SJSA1 (cell line): ENCODE measurements around the gene CDH26. TPM values are rescaled to one million over a fixed set of nuclear protein-coding genes. Genes with fewer than 3 reads are reported as not detected.

Source experiments
- DNase-seq, 2 experiments: peaks; one replicate each; pipeline ENCODE4 v3.0.0-alpha.2; 2015 to 2020; ENCODE audit warnings: low spot score in 2 of 2, low read depth in 1 of 2
- H3K27ac ChIP-seq: fragments of 250-450 bp; sonication (Bioruptor Pico); 2 replicates; pipeline ENCODE4 v1.5.1; 2020; ENCODE audit warnings: mild to moderate bottlenecking, moderate library complexity
- H3K27me3 ChIP-seq: fragments of 250-450 bp; sonication (Bioruptor Pico); replicated peaks from 2 replicates; pipeline ENCODE4 v1.5.1; 2020; ENCODE audit warnings: mild to moderate bottlenecking, moderate library complexity
- H3K36me3 ChIP-seq: fragments of 250-450 bp; sonication (Bioruptor Pico); 2 replicates; pipeline ENCODE4 v1.5.1; 2020; ENCODE audit warnings: mild to moderate bottlenecking
- H3K4me1 ChIP-seq: fragments of 250-450 bp; sonication (Bioruptor Pico); replicated peaks from 2 replicates; pipeline ENCODE4 v1.6.1; 2021; ENCODE audit warnings: mild to moderate bottlenecking
- H3K4me3 ChIP-seq: fragments of 250-450 bp; sonication (Bioruptor Pico); 2 replicates; pipeline ENCODE4 v1.5.1; 2020; ENCODE audit warnings: mild to moderate bottlenecking
- H3K9me3 ChIP-seq: fragments of 250-450 bp; sonication (Bioruptor Pico); replicated peaks from 2 replicates; pipeline ENCODE4 v1.5.1; 2020; ENCODE audit warnings: mild to moderate bottlenecking
- total RNA-seq: library from RNA; depleted of rRNA; stranded (reverse); fragments of >200 nt; shearing (Covaris generic); gene quantifications from 2 replicates; pipeline ENCODE4 v1.2.3, GENCODE V29; 2014

The CDH26 gene
- total RNA-seq, 1 experiment from 2014 or later, result not detected

- Histone ChIP-seq H3K36me3 (no peaks in the 10 kb centered on the region), H3K4me3 (no peak overlapping the region), H3K9me3 (no peaks in the 10 kb centered on the region), H3K4me1 (no peaks in the 10 kb centered on the region), H3K27ac (no peak overlapping the region), H3K27me3 (no peaks in the 10 kb centered on the region)
- DNase-seq, result no peak
Observed at GRCh38 chr20:59976156-59976782, 18.0 kb downstream of the CDH26 start.

- H3K36me3 ChIP-seq, result no peaks in the 10 kb centered on the region
- DNase-seq, result no peak
- no peak overlapping the region for H3K27ac ChIP-seq
- no peak overlapping the region for H3K4me3 ChIP-seq
- no peaks in the 10 kb centered on the region for H3K4me1 ChIP-seq
- H3K9me3 ChIP-seq, result no peaks in the 10 kb centered on the region
- H3K27me3 ChIP-seq, result peaks cover 2% of the 10 kb centered on the region; the same call in 1 of the 2 replicates
Observed at GRCh38 chr20:59977086-59977485, 18.9 kb downstream of the CDH26 start.

- no peaks in the 10 kb centered on the region for H3K36me3 ChIP-seq
- no peak overlapping the region for H3K4me3 ChIP-seq
- H3K4me1 ChIP-seq, result no peaks in the 10 kb centered on the region
- no peak overlapping the region for H3K27ac ChIP-seq
- peaks cover 3% of the 10 kb centered on the region; the same call in 1 of the 2 replicates for H3K27me3 ChIP-seq
- DNase-seq, result no peak
- no peaks in the 10 kb centered on the region for H3K9me3 ChIP-seq
Observed at GRCh38 chr20:59983076-59983475, 24.9 kb downstream of the CDH26 start.

GRCh38 chr20:59984541-59984940, 26.3 kb downstream of the CDH26 start:
- Histone ChIP-seq H3K27ac (no peak overlapping the region), H3K4me1 (no peaks in the 10 kb centered on the region), H3K36me3 (no peaks in the 10 kb centered on the region), H3K4me3 (no peak overlapping the region), H3K9me3 (no peaks in the 10 kb centered on the region), H3K27me3 (peaks cover 3% of the 10 kb centered on the region; the same call in 1 of the 2 replicates)
- DNase-seq, result no peak

- H3K9me3 ChIP-seq, result no peaks in the 10 kb centered on the region
- no peaks in the 10 kb centered on the region for H3K36me3 ChIP-seq
- no peaks in the 10 kb centered on the region for H3K4me1 ChIP-seq
Observed at GRCh38 chr20:59985164-59985563, 26.9 kb downstream of the CDH26 start.

GRCh38 chr20:59985864-59986263, 27.6 kb downstream of the CDH26 start:
- Histone ChIP-seq H3K36me3 (no peaks in the 10 kb centered on the region), H3K27ac (no peak overlapping the region), H3K27me3 (peaks cover 3% of the 10 kb centered on the region; the same call in 1 of the 2 replicates), H3K4me3 (no peak overlapping the region), H3K9me3 (no peaks in the 10 kb centered on the region), H3K4me1 (no peaks in the 10 kb centered on the region)
- no peak for DNase-seq

More at GRCh38 chr20:59985164-59985563, 26.9 kb downstream of the CDH26 start:
- no peak for DNase-seq
- Histone ChIP-seq H3K27me3 (peaks cover 3% of the 10 kb centered on the region; the same call in 1 of the 2 replicates), H3K27ac (no peak overlapping the region), H3K4me3 (no peak overlapping the region)

GRCh38 chr20:59987135-59987534, 28.9 kb downstream of the CDH26 start:
- no peak for DNase-seq
- H3K4me1 ChIP-seq, result no peaks in the 10 kb centered on the region
- H3K27me3 ChIP-seq, result peaks cover 1% of the 10 kb centered on the region; the same call in 1 of the 2 replicates
- no peaks in the 10 kb centered on the region for H3K9me3 ChIP-seq
- H3K27ac ChIP-seq, result no peak overlapping the region
- H3K36me3 ChIP-seq, result no peaks in the 10 kb centered on the region
- H3K4me3 ChIP-seq, result no peak overlapping the region

GRCh38 chr20:59988141-59988540, 29.9 kb downstream of the CDH26 start:
- no peak overlapping the region for H3K27ac ChIP-seq
- H3K36me3 ChIP-seq, result no peaks in the 10 kb centered on the region
- no peaks in the 10 kb centered on the region for H3K9me3 ChIP-seq
- H3K27me3 ChIP-seq, result no peaks in the 10 kb centered on the region
- DNase-seq, result no peak
- H3K4me3 ChIP-seq, result no peak overlapping the region
- H3K4me1 ChIP-seq, result no peaks in the 10 kb centered on the region

GRCh38 chr20:59992526-59993084, 34.4 kb downstream of the CDH26 start:
- Histone ChIP-seq H3K4me3 (no peak overlapping the region), H3K4me1 (no peaks in the 10 kb centered on the region), H3K27ac (no peak overlapping the region), H3K9me3 (no peaks in the 10 kb centered on the region), H3K27me3 (peaks cover 7% of the 10 kb centered on the region; the same call in 1 of the 2 replicates), H3K36me3 (no peaks in the 10 kb centered on the region)
- no peak for DNase-seq

GRCh38 chr20:59993736-59994430, 35.7 kb downstream of the CDH26 start:
- H3K27me3 ChIP-seq, result peaks cover 7% of the 10 kb centered on the region; the same call in 1 of the 2 replicates

GRCh38 chr20:59994697-59995122, 36.5 kb downstream of the CDH26 start:
- no peaks in the 10 kb centered on the region for H3K9me3 ChIP-seq
- no peaks in the 10 kb centered on the region for H3K4me1 ChIP-seq
- no peaks in the 10 kb centered on the region for H3K36me3 ChIP-seq
- no peak overlapping the region for H3K4me3 ChIP-seq
- H3K27ac ChIP-seq, result no peak overlapping the region
- peaks cover 7% of the 10 kb centered on the region; the same call in 1 of the 2 replicates for H3K27me3 ChIP-seq
- no peak for DNase-seq

More at GRCh38 chr20:59993736-59994430, 35.7 kb downstream of the CDH26 start:
- Histone ChIP-seq H3K4me1 (no peaks in the 10 kb centered on the region), H3K27ac (no peak overlapping the region), H3K9me3 (no peaks in the 10 kb centered on the region), H3K4me3 (no peak overlapping the region), H3K36me3 (no peaks in the 10 kb centered on the region)
- DNase-seq, result no peak

GRCh38 chr20:59996108-59996507, 37.9 kb downstream of the CDH26 start:
- H3K9me3 ChIP-seq, result no peaks in the 10 kb centered on the region
- H3K36me3 ChIP-seq, result no peaks in the 10 kb centered on the region
- peaks cover 7% of the 10 kb centered on the region; the same call in 1 of the 2 replicates for H3K27me3 ChIP-seq
- no peak for DNase-seq
- H3K4me3 ChIP-seq, result no peak overlapping the region
- H3K27ac ChIP-seq, result no peak overlapping the region
- no peaks in the 10 kb centered on the region for H3K4me1 ChIP-seq

GRCh38 chr20:59997896-59998295, 39.7 kb downstream of the CDH26 start:
- Histone ChIP-seq H3K36me3 (no peaks in the 10 kb centered on the region), H3K4me3 (no peak overlapping the region), H3K9me3 (no peaks in the 10 kb centered on the region), H3K27ac (no peak overlapping the region), H3K4me1 (no peaks in the 10 kb centered on the region), H3K27me3 (peaks cover 10% of the 10 kb centered on the region; the same call in 1 of the 2 replicates)
- DNase-seq, result no peak

- H3K9me3 ChIP-seq, result no peaks in the 10 kb centered on the region
- no peak overlapping the region for H3K4me3 ChIP-seq
- no peak overlapping the region for H3K27ac ChIP-seq
- DNase-seq, result no peak
- H3K36me3 ChIP-seq, result no peaks in the 10 kb centered on the region
- no peaks in the 10 kb centered on the region for H3K4me1 ChIP-seq
- peaks cover 6% of the 10 kb centered on the region; the same call in 1 of the 2 replicates for H3K27me3 ChIP-seq
Observed at GRCh38 chr20:59999502-59999901, 41.3 kb downstream of the CDH26 start.
